ENCODE results near the gene WDCP. TPM values are rescaled to one million over a fixed set of nuclear protein-coding genes. Genes with fewer than 3 reads are reported as not detected.
A peak's percentile ranks its signal among the peaks of the same experiment; 100 is the strongest.

The WDCP gene
- total and polyA plus RNA-seq, 4 experiments from 2014 or later, result 4.8 to 20.5 (median 11.3) TPM

GRCh38 chr2:24050041-24050979 is 3.1 kb upstream of the WDCP start:
- ChIA-PET POLR2A (ENCODE audit: partially characterized antibody) (interaction anchor here (1.0 to 5.5 kb wide), 4 partner anchors 26 to 310 kb away, joined by 3 to 70 read pairs (median 14); partner anchors contain the start of genes ATAD2B, ITSN2, SF3B6 and UBXN2A), CTCF (ENCODE audit: partially characterized antibody) (no interaction called here)
- Mint-ChIP-seq H3K4me1 (peaks cover 9 to 22% (median 19%) of the 10 kb centered on the region in 4 donors), H3K27ac (no peak overlapping the region), H3K27me3 (peaks cover 0 to 1% of the 10 kb centered on the region in 2 donors), H3K36me3 (peaks cover 0 to 5% of the 10 kb centered on the region in 2 donors), H3K9me3 (no peaks in the 10 kb centered on the region), H3K4me3 (peak overlapping the region in 6 of 8 donors; percentile 44 to 83 (median 66))
- H3K27me3 ChIP-seq (ENCODE audit: insufficient read depth, low read length), result no peaks in the 10 kb centered on the region
- H3K4me1 ChIP-seq (ENCODE audit: insufficient read depth, low read length), result peaks cover 25% of the 10 kb centered on the region
- H3K27ac ChIP-seq (ENCODE audit: low read depth, low read length), result no peak overlapping the region
- no peaks in the 10 kb centered on the region for H3K9me3 ChIP-seq (ENCODE audit: control insufficient read depth in 1 of 2, low read length in 2 of 2)
- H3K4me3 ChIP-seq (ENCODE audit: low read length in 2 of 2), result peak overlapping the region in 1 of 2 donors; percentile 54
- no peaks in the 10 kb centered on the region for H3K36me3 ChIP-seq (ENCODE audit: insufficient read depth, low read length)
- peak in 3 of 5 donors; percentile 6 to 11 (median 9) for DNase-seq
- intact Hi-C loops (cut with micrococcal nuclease), result no loop called here

DNA sequence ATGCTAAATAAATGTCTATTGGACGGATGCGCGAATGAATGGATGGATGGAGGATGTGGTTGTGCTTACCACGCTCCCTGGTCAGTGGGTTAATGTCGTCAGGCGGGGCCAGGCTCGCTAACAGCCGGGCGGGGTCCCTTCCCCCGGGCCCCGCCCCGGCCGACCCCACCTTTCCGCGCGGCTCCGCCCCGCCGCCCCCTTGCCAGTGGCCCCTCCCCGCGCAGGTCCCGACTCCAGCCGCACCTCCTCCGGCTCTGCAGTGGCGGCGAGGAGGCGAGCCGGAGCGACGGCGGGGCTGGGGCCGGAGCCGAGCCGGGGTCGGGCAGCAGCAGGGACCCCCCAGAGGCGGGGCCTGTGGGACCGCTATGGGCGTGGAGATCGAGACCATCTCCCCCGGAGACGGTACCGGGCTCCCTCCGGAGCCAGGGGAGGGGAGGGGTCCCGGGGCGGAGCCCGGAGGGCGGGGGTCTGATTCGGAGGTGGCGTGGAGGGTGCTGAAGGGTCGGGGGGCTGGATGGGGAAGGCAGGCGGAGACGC is 2.4 kb upstream of the WDCP start, which contains the start of gene FKBP1B:
Gene FKBP1B (plus strand): TSS at position 257 of the 537 bp plus-strand sequence. CDS start 109 bp downstream, at position 366.
- H3K36me3 Mint-ChIP-seq, result peaks cover 0 to 5% of the 10 kb centered on the region in 2 donors
- ChIA-PET CTCF (ENCODE audit: partially characterized antibody) (interaction anchor here (0.9 to 1.4 kb wide), 2 partner anchors 27 to 122 kb away, joined by 4 to 8 read pairs; partner anchors contain the start of gene ATAD2B), POLR2A (ENCODE audit: partially characterized antibody) (interaction anchor here (0.6 to 5.5 kb wide), 4 partner anchors 21 to 311 kb away, joined by 3 to 70 read pairs (median 13); partner anchors contain the start of genes ATAD2B, ITSN2 and SF3B6)
- Histone ChIP-seq H3K4me1 (ENCODE audit: insufficient read depth, low read length) (peaks cover 25% of the 10 kb centered on the region), H3K4me3 (ENCODE audit: low read length in 2 of 2) (peak within 1 kb of the TSS in 1 of 2 donors; percentile 54), H3K36me3 (ENCODE audit: insufficient read depth, low read length) (no peaks in the 10 kb centered on the region), H3K27me3 (ENCODE audit: insufficient read depth, low read length) (no peaks in the 10 kb centered on the region), H3K9me3 (ENCODE audit: control insufficient read depth in 1 of 2, low read length in 2 of 2) (no peaks in the 10 kb centered on the region), H3K27ac (ENCODE audit: low read depth, low read length) (no peak within 1 kb of the TSS)
- peak within 1 kb of the TSS in 6 of 8 donors; percentile 80 to 96 (median 87) for H3K4me3 Mint-ChIP-seq
- no peaks in the 10 kb centered on the region for H3K9me3 Mint-ChIP-seq
- H3K4me1 Mint-ChIP-seq, result peaks cover 14 to 28% (median 24%) of the 10 kb centered on the region in 4 donors
- intact Hi-C loops (cut with micrococcal nuclease), result no loop called here
- DNase-seq, result peak; percentile 20 to 62 (median 33)
- H3K27ac Mint-ChIP-seq, result peak within 1 kb of the TSS in 3 of 7 donors; percentile 59 to 89 (median 82)
- peaks cover 0 to 1% of the 10 kb centered on the region in 2 donors for H3K27me3 Mint-ChIP-seq

- peak overlapping the region in 3 of 7 donors; percentile 59 to 89 (median 82) for H3K27ac Mint-ChIP-seq
- H3K27ac ChIP-seq (ENCODE audit: low read depth, low read length), result no peak overlapping the region
- H3K9me3 Mint-ChIP-seq, result no peaks in the 10 kb centered on the region
- H3K4me1 ChIP-seq (ENCODE audit: insufficient read depth, low read length), result peaks cover 25% of the 10 kb centered on the region
- H3K4me3 ChIP-seq (ENCODE audit: low read length in 2 of 2), result peak overlapping the region in 1 of 2 donors; percentile 54
- H3K27me3 Mint-ChIP-seq, result peaks cover 0 to 1% of the 10 kb centered on the region in 2 donors
- H3K36me3 ChIP-seq (ENCODE audit: insufficient read depth, low read length), result no peaks in the 10 kb centered on the region
- H3K9me3 ChIP-seq (ENCODE audit: control insufficient read depth in 1 of 2, low read length in 2 of 2), result no peaks in the 10 kb centered on the region
- ChIA-PET POLR2A (ENCODE audit: partially characterized antibody) (interaction anchor here (0.6 to 5.5 kb wide), 3 partner anchors 22 to 122 kb away, joined by 3 to 70 read pairs (median 23); partner anchors contain the start of genes ATAD2B and SF3B6), CTCF (ENCODE audit: partially characterized antibody) (interaction anchor here (0.9 to 2.7 kb wide), 3 partner anchors 28 to 122 kb away, joined by 4 to 15 read pairs (median 8); partner anchors contain the start of genes ATAD2B and TP53I3)
- peaks cover 0 to 5% of the 10 kb centered on the region in 2 donors for H3K36me3 Mint-ChIP-seq
- H3K4me1 Mint-ChIP-seq, result peaks cover 14 to 28% (median 24%) of the 10 kb centered on the region in 4 donors
- no peaks in the 10 kb centered on the region for H3K27me3 ChIP-seq (ENCODE audit: insufficient read depth, low read length)
- intact Hi-C loops (cut with micrococcal nuclease), result no loop called here
- peak overlapping the region in 6 of 8 donors; percentile 80 to 96 (median 87) for H3K4me3 Mint-ChIP-seq
- DNase-seq, result peak in 1 of 5 donors; percentile 8
Measured at GRCh38 chr2:24048769-24049484, 1.7 kb upstream of the WDCP start.

GRCh38 chr2:24047703-24048033 is 477 bp upstream of the WDCP start:
- Mint-ChIP-seq H3K36me3 (peaks cover 0 to 5% of the 10 kb centered on the region in 2 donors), H3K9me3 (no peaks in the 10 kb centered on the region), H3K4me3 (peak overlapping the region; percentile 91 to 100 (median 96)), H3K4me1 (peaks cover 16 to 28% (median 25%) of the 10 kb centered on the region in 4 donors), H3K27ac (peak overlapping the region; percentile 19 to 98 (median 92)), H3K27me3 (peaks cover 0 to 1% of the 10 kb centered on the region in 2 donors)
- no peak overlapping the region for H3K27ac ChIP-seq (ENCODE audit: low read depth, low read length)
- H3K4me3 ChIP-seq (ENCODE audit: low read length in 2 of 2), result peak overlapping the region in 1 of 2 donors; percentile 89
- H3K9me3 ChIP-seq (ENCODE audit: control insufficient read depth in 1 of 2, low read length in 2 of 2), result no peaks in the 10 kb centered on the region
- ChIA-PET POLR2A (ENCODE audit: partially characterized antibody) (interaction anchor here (0.6 to 5.5 kb wide), 9 partner anchors 11 to 920 kb away, joined by 3 to 70 read pairs (median 4); partner anchors contain the start of genes ATAD2B, SF3B6 and TP53I3), CTCF (ENCODE audit: partially characterized antibody) (interaction anchor here (1.0 to 2.7 kb wide), 6 partner anchors 18 to 122 kb away, joined by 3 to 15 read pairs (median 5); partner anchors contain the start of genes ATAD2B and TP53I3)
- DNase-seq, result no peak
- no peaks in the 10 kb centered on the region for H3K36me3 ChIP-seq (ENCODE audit: insufficient read depth, low read length)
- H3K27me3 ChIP-seq (ENCODE audit: insufficient read depth, low read length), result no peaks in the 10 kb centered on the region
- intact Hi-C loops (cut with micrococcal nuclease), result loop anchor here (1.0 to 2.0 kb wide), 3 partner anchors 29 to 120 kb away; partner anchors contain the start of genes ATAD2B, SF3B6 and TP53I3
- peaks cover 25% of the 10 kb centered on the region for H3K4me1 ChIP-seq (ENCODE audit: insufficient read depth, low read length)

- H3K4me1 Mint-ChIP-seq, result peaks cover 16 to 28% (median 25%) of the 10 kb centered on the region in 4 donors
- Histone ChIP-seq H3K27ac (ENCODE audit: low read depth, low read length) (peak overlapping the region; percentile 65), H3K9me3 (ENCODE audit: control insufficient read depth in 1 of 2, low read length in 2 of 2) (no peaks in the 10 kb centered on the region), H3K4me1 (ENCODE audit: insufficient read depth, low read length) (peaks cover 25% of the 10 kb centered on the region), H3K36me3 (ENCODE audit: insufficient read depth, low read length) (no peaks in the 10 kb centered on the region), H3K27me3 (ENCODE audit: insufficient read depth, low read length) (no peaks in the 10 kb centered on the region), H3K4me3 (ENCODE audit: low read length in 2 of 2) (peak overlapping the region; percentile 89 to 90)
- peaks cover 0 to 1% of the 10 kb centered on the region in 2 donors for H3K27me3 Mint-ChIP-seq
- POLR2A ChIA-PET (ENCODE audit: partially characterized antibody), result interaction anchor here (1.5 to 5.5 kb wide), 5 partner anchors 10 to 119 kb away, joined by 4 to 70 read pairs (median 9); partner anchors contain the start of genes ATAD2B, SF3B6 and TP53I3
- CTCF ChIA-PET (ENCODE audit: partially characterized antibody), result interaction anchor here (1.1 to 2.7 kb wide), 5 partner anchors 20 to 119 kb away, joined by 3 to 15 read pairs (median 6); partner anchors contain the start of genes ATAD2B and TP53I3
- DNase-seq, result no peak
- peak overlapping the region in 4 of 7 donors; percentile 91 to 98 (median 94) for H3K27ac Mint-ChIP-seq
- intact Hi-C loops (cut with micrococcal nuclease), result loop anchor here (2.0 kb wide), 1 partner anchor 38 kb away; the partner anchor contains the start of gene TP53I3
- no peaks in the 10 kb centered on the region for H3K9me3 Mint-ChIP-seq
- peaks cover 0 to 5% of the 10 kb centered on the region in 2 donors for H3K36me3 Mint-ChIP-seq
- H3K4me3 Mint-ChIP-seq, result peak overlapping the region; percentile 91 to 100 (median 96)
Measured at GRCh38 chr2:24046599-24046929, 627 bp downstream of the WDCP start.

Measured in CD4-positive, alpha-beta memory T cell (primary cell).